DND-41 (cell line): ENCODE measurements around the gene MALRD1.

Source experiments
- ATAC-seq: fragments of 200-7000 bp; cut with Tn5 transposase; 3 replicates; pipeline ENCODE4 v1.9.1; 2021; ENCODE audit warnings: low read depth; ENCODE audit not compliant: insufficient read depth
- DNase-seq: peaks from one replicate; pipeline ENCODE4 v3.0.0-alpha.2; 2020
- H2AFZ ChIP-seq: 2 replicates; pipeline ENCODE4 v1.6.0; 2012; ENCODE audit warnings: low read depth, low read length
- H3K27ac ChIP-seq: 2 replicates; pipeline ENCODE4 v1.5.1; 2012; ENCODE audit warnings: low read length, inconsistent platforms
- H3K27me3 ChIP-seq: fragments of 200-600 bp; sonication (generic); 2 replicates; pipeline ENCODE4 v1.6.0; 2012; ENCODE audit warnings: low read length, mild to moderate bottlenecking, inconsistent platforms; ENCODE audit not compliant: insufficient read depth, poor library complexity
- H3K36me3 ChIP-seq: 2 replicates; pipeline ENCODE4 v1.5.1; 2012; ENCODE audit warnings: low read length, inconsistent platforms; ENCODE audit not compliant: insufficient read depth
- H3K4me1 ChIP-seq: 2 replicates; pipeline ENCODE4 v1.5.1; 2012; ENCODE audit warnings: mild to moderate bottlenecking, low read length; ENCODE audit not compliant: insufficient read depth
- H3K4me2 ChIP-seq: 2 replicates; pipeline ENCODE4 v1.6.0; 2012; ENCODE audit warnings: mild to moderate bottlenecking, moderate library complexity, low read length, inconsistent platforms; ENCODE audit not compliant: insufficient read depth
- H3K4me3 ChIP-seq, 2 experiments: fragments of 200-600 bp in 1 of 2; shearing (Covaris generic) in 1 of 2; 2 replicates each; pipeline ENCODE4 v1.5.1; 2012 to 2016; ENCODE audit warnings: inconsistent platforms in 2 of 2, low read length in 2 of 2, mild to moderate bottlenecking in 2 of 2, low read depth in 1 of 2, moderate library complexity in 1 of 2
- H3K79me2 ChIP-seq: 2 replicates; pipeline ENCODE4 v1.6.0; 2012; ENCODE audit warnings: low read length, inconsistent platforms; ENCODE audit not compliant: insufficient read depth
- H3K9ac ChIP-seq: 2 replicates; pipeline ENCODE4 v1.6.0; 2012; ENCODE audit warnings: low read depth, mild to moderate bottlenecking, inconsistent platforms, low read length, moderate library complexity
- H3K9me3 ChIP-seq: 2 replicates; pipeline ENCODE4 v1.5.1; 2012; ENCODE audit warnings: low read length, moderate library complexity, mild to moderate bottlenecking, inconsistent platforms; ENCODE audit not compliant: insufficient read depth, severe bottlenecking
- H4K20me1 ChIP-seq: 2 replicates; pipeline ENCODE4 v1.6.0; 2012; ENCODE audit warnings: low read length; ENCODE audit not compliant: insufficient read depth
- CTCF ChIP-seq: IDR thresholded peaks from 2 replicates; pipeline ENCODE4 v1.5.1; 2012; ENCODE audit warnings: borderline replicate concordance, low read length, moderate library complexity, mild to moderate bottlenecking; ENCODE audit not compliant: poor library complexity, severe bottlenecking; ENCODE audit errors: extremely low read depth
- EZH2 ChIP-seq: IDR thresholded peaks from 3 replicates; pipeline ENCODE4 v1.6.1; 2012; ENCODE audit warnings: borderline replicate concordance, low read depth, mild to moderate bottlenecking, moderate library complexity, low read length, inconsistent platforms; ENCODE audit not compliant: severe bottlenecking

The MALRD1 gene

GRCh38 chr10:19283786-19284185, 235.2 kb downstream of the MALRD1 start:
- Histone ChIP-seq H3K9me3 (no peaks in the 10 kb centered on the region), H3K36me3 (no peaks in the 10 kb centered on the region), H3K27ac (no peak overlapping the region), H3K4me2 (no peak overlapping the region), H4K20me1 (no peaks in the 10 kb centered on the region), H3K79me2 (no peaks in the 10 kb centered on the region), H3K9ac (no peak overlapping the region), H3K4me1 (no peaks in the 10 kb centered on the region), H3K27me3 (no peaks in the 10 kb centered on the region), H2AFZ (no peak overlapping the region), H3K4me3 (no peak overlapping the region)
- ATAC-seq (no peak), DNase-seq (no peak)
- TF ChIP-seq EZH2 (no peak), CTCF (no peak)

- Histone ChIP-seq H3K4me2 (no peak overlapping the region), H3K79me2 (no peaks in the 10 kb centered on the region), H3K27ac (no peak overlapping the region), H3K9ac (no peak overlapping the region), H3K4me3 (no peak overlapping the region), H2AFZ (no peak overlapping the region), H3K36me3 (no peaks in the 10 kb centered on the region), H3K9me3 (no peaks in the 10 kb centered on the region), H4K20me1 (no peaks in the 10 kb centered on the region), H3K27me3 (no peaks in the 10 kb centered on the region), H3K4me1 (no peaks in the 10 kb centered on the region)
- TF ChIP-seq CTCF: no peak
- TF ChIP-seq EZH2: no peak
- DNase-seq (no peak), ATAC-seq (no peak)
Observed at GRCh38 chr10:19290770-19291169, 242.2 kb downstream of the MALRD1 start.

- Histone ChIP-seq H3K4me3 (no peak overlapping the region), H3K36me3 (no peaks in the 10 kb centered on the region), H3K79me2 (no peaks in the 10 kb centered on the region), H3K27me3 (no peaks in the 10 kb centered on the region), H3K9ac (no peak overlapping the region), H3K4me1 (no peaks in the 10 kb centered on the region), H3K4me2 (no peak overlapping the region), H4K20me1 (no peaks in the 10 kb centered on the region), H3K27ac (no peak overlapping the region), H3K9me3 (no peaks in the 10 kb centered on the region), H2AFZ (no peak overlapping the region)
- ATAC-seq (no peak), DNase-seq (no peak)
- TF ChIP-seq CTCF: no peak
- TF ChIP-seq EZH2: no peak
Observed at GRCh38 chr10:19294233-19294632, 245.6 kb downstream of the MALRD1 start.

GRCh38 chr10:19299645-19300044, 251.0 kb downstream of the MALRD1 start:
- no peak for ATAC-seq
- DNase-seq: no peak
- Histone ChIP-seq H3K9me3 (no peaks in the 10 kb centered on the region), H3K79me2 (no peaks in the 10 kb centered on the region), H4K20me1 (no peaks in the 10 kb centered on the region), H3K27ac (no peak overlapping the region), H3K4me2 (no peak overlapping the region), H3K36me3 (no peaks in the 10 kb centered on the region), H3K4me3 (no peak overlapping the region), H2AFZ (no peak overlapping the region), H3K9ac (no peak overlapping the region), H3K27me3 (no peaks in the 10 kb centered on the region), H3K4me1 (no peaks in the 10 kb centered on the region)
- TF ChIP-seq EZH2 (no peak), CTCF (no peak)
